Fibroblast of lung (primary cell): ENCODE results near the gene KRTAP19-7.

Source experiments
- EZH2 ChIP-seq: IDR thresholded peaks from 2 replicates; pipeline ENCODE4 v1.5.1; 2012; ENCODE audit warnings: low read length, control low read depth, mild to moderate bottlenecking; ENCODE audit errors: missing control alignments
- TF ChIP-seq, protein P1 (sequence below), 2 donors: IDR thresholded peaks in 1 of 2; conservative IDR thresholded peaks in 1 of 2; 1 replicate in 1 of 2; 2 replicates in 1 of 2; pipeline ENCODE4 v1.5.1; 2011 to 2012; ENCODE audit warnings: low read length in 2 of 2, control low read depth in 1 of 2, inconsistent platforms in 1 of 2, low read depth in 1 of 2, mild to moderate bottlenecking in 1 of 2

DNA sequence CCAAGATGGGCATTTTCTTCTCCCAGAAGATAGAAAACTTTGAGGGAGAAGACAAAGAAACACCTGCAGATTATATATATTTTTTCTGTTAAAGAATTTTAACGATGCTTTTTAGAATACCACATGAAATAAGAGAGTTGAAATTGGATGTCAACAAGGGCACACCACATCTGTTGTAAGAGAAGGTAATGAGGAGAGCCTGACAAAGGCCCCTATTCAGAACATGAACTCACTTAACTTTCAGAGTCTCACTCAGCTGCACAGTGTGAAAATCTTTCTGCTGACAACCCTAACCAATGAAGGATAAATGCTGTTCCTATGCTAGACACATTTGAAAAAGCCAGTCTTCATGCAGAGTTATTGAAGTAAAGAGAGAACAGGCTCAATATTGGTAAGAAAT is 21.8 kb upstream of the KRTAP19-7 start:
- TF ChIP-seq, protein P1, sequence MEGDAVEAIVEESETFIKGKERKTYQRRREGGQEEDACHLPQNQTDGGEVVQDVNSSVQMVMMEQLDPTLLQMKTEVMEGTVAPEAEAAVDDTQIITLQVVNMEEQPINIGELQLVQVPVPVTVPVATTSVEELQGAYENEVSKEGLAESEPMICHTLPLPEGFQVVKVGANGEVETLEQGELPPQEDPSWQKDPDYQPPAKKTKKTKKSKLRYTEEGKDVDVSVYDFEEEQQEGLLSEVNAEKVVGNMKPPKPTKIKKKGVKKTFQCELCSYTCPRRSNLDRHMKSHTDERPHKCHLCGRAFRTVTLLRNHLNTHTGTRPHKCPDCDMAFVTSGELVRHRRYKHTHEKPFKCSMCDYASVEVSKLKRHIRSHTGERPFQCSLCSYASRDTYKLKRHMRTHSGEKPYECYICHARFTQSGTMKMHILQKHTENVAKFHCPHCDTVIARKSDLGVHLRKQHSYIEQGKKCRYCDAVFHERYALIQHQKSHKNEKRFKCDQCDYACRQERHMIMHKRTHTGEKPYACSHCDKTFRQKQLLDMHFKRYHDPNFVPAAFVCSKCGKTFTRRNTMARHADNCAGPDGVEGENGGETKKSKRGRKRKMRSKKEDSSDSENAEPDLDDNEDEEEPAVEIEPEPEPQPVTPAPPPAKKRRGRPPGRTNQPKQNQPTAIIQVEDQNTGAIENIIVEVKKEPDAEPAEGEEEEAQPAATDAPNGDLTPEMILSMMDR (conservative IDR thresholded peaks at IDR 0.05 in 1 of 2, IDR thresholded peaks at IDR 0.05 in 1 of 2; ENCODE audit: low read depth in 1 of 2, low read length in 2 of 2) = no peak
- TF ChIP-seq EZH2 = no peak
